ENCODE results near the gene OPTC. TPM values are rescaled to one million over a fixed set of nuclear protein-coding genes. Genes with fewer than 3 reads are reported as not detected.
"Not testable (repeated sequence)": the region's sequence is repeated elsewhere in the genome, so short reads cannot be mapped to it uniquely, and the experiment has no call there.

Gene OPTC
- polyA plus RNA-seq, 3 donors = not detected

- no peak for DNase-seq
Measured at GRCh38 chr1:203517426-203518110, 23.6 kb downstream of the OPTC start.

- DNase-seq = not testable (repeated sequence)
Measured at GRCh38 chr1:203518139-203518538, 24.2 kb downstream of the OPTC start.

GRCh38 chr1:203518541-203518940, 24.6 kb downstream of the OPTC start:
- no peak for DNase-seq

- no peak for DNase-seq
Measured at GRCh38 chr1:203519053-203519840, 25.3 kb downstream of the OPTC start.

GRCh38 chr1:203519896-203520295, 25.9 kb downstream of the OPTC start:
- no peak for DNase-seq

- DNase-seq = no peak
Measured at GRCh38 chr1:203520315-203520714, 26.4 kb downstream of the OPTC start.

GRCh38 chr1:203521074-203521794, 27.3 kb downstream of the OPTC start:
- DNase-seq = no peak

GRCh38 chr1:203521812-203522211, 27.9 kb downstream of the OPTC start:
- DNase-seq = no peak

GRCh38 chr1:203522237-203522636, 28.3 kb downstream of the OPTC start:
- no peak for DNase-seq

GRCh38 chr1:203523667-203524066, 29.7 kb downstream of the OPTC start:
- no peak for DNase-seq

- no peak for DNase-seq
Measured at GRCh38 chr1:203524152-203524551, 30.2 kb downstream of the OPTC start.

- no peak for DNase-seq
Measured at GRCh38 chr1:203524824-203525223, 30.9 kb downstream of the OPTC start.

- no peak for DNase-seq
Measured at GRCh38 chr1:203525685-203526084, 31.7 kb downstream of the OPTC start.

GRCh38 chr1:203526130-203526529, 32.2 kb downstream of the OPTC start:
- no peak for DNase-seq

- no peak for DNase-seq
Measured at GRCh38 chr1:203526572-203526971, 32.6 kb downstream of the OPTC start.

GRCh38 chr1:203527013-203527412, 33.1 kb downstream of the OPTC start:
- no peak for DNase-seq

- DNase-seq = no peak
Measured at GRCh38 chr1:203528063-203528462, 34.1 kb downstream of the OPTC start.

- DNase-seq = no peak
Measured at GRCh38 chr1:203528976-203529835, 35.3 kb downstream of the OPTC start.

GRCh38 chr1:203531063-203531462, 37.1 kb downstream of the OPTC start:
- no peak for DNase-seq

GRCh38 chr1:203534012-203534411, 40.1 kb downstream of the OPTC start:
- DNase-seq = no peak

GRCh38 chr1:203534526-203534925, 40.6 kb downstream of the OPTC start:
- DNase-seq = no peak

GRCh38 chr1:203536575-203536974, 42.6 kb downstream of the OPTC start:
- DNase-seq = no peak

All from renal pelvis (tissue), 4 donors.